Epithelial cell of esophagus (primary cell): ENCODE results near the gene PRELID3B.
"Not testable (repeated sequence)": the region's sequence is repeated elsewhere in the genome, so short reads cannot be mapped to it uniquely, and the experiment has no call there.

ENCODE experiments used
- DNase-seq: peaks from one replicate; pipeline ENCODE4 v3.0.0; 2010; ENCODE audit warnings: low read depth
- H3K4me3 ChIP-seq: 2 replicates; pipeline ENCODE4 v1.5.1; 2011; ENCODE audit warnings: mild to moderate bottlenecking, low read length, control low read depth
- TF ChIP-seq, protein P1 (sequence below): IDR thresholded peaks from 2 replicates; pipeline ENCODE4 v1.5.1; 2011; ENCODE audit warnings: low read depth, mild to moderate bottlenecking, low read length, control low read depth, inconsistent platforms; ENCODE audit not compliant: insufficient read depth; ENCODE audit errors: missing control alignments

The PRELID3B gene

DNA sequence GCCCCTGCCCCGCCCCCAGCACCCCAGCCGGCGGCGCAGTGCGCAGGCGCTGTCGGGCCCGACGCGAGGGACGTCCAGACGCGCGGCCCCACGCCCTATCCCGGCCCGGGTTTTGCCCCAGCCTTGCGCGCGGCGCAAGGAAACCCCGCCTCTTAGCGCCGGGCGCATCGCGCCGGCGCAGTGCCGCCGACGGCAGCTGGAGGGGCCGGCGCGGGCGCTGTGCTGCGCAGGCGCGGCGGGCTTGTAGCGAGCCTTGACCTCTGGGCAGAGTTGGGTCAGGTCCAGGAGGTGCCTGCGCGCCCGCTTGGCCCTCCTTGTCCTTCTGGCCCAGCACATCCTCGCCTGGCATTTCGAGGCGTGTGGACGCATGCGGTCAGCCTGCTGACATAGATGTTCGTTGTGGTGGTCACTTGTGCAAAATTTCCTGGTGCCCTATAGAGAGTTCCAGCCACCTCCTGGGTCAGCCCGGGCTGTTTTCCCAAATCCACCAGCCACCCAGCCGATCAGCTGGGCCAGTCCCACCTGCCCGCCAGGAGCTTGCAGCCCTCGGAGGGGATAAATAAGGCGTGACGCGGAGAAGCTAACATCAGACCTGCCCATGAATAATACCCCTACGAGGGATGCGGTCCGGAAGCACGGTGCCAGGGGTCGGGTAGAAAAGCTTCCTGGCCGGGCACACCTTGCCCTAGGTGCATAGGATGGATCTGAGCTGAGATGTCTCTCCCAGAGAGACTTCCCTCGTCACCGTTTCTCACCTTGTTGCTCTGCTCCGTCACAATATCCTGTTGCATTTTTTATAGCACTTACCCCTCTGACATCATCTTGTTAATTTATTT lies 428 bp upstream of the PRELID3B start:
- peak; percentile 92 for DNase-seq
- peak overlapping the region; percentile 89 for H3K4me3 ChIP-seq
- TF ChIP-seq, protein P1, sequence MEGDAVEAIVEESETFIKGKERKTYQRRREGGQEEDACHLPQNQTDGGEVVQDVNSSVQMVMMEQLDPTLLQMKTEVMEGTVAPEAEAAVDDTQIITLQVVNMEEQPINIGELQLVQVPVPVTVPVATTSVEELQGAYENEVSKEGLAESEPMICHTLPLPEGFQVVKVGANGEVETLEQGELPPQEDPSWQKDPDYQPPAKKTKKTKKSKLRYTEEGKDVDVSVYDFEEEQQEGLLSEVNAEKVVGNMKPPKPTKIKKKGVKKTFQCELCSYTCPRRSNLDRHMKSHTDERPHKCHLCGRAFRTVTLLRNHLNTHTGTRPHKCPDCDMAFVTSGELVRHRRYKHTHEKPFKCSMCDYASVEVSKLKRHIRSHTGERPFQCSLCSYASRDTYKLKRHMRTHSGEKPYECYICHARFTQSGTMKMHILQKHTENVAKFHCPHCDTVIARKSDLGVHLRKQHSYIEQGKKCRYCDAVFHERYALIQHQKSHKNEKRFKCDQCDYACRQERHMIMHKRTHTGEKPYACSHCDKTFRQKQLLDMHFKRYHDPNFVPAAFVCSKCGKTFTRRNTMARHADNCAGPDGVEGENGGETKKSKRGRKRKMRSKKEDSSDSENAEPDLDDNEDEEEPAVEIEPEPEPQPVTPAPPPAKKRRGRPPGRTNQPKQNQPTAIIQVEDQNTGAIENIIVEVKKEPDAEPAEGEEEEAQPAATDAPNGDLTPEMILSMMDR = no peak

DNA sequence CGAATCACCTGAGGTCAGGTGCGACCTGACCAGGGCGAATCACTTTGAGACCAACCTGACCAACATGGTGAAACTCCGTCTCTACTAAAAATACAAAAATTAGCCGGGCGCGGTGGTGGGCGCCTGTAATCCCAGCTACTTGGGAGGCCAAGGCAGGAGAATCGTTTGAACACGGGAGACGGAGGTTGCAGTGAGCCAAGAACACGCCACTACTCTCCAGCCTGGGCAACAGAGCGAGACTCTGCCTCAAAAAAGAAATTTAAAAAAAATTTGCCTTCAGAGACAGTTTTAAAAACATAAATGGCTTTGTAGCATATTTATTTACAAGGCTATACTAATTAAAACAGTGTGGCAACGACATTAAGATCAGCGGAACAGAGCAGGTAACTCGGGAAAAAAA lies 1.1 kb downstream of the PRELID3B start:
- peak overlapping the region; percentile 89 for H3K4me3 ChIP-seq
- DNase-seq = not testable (repeated sequence)

DNA sequence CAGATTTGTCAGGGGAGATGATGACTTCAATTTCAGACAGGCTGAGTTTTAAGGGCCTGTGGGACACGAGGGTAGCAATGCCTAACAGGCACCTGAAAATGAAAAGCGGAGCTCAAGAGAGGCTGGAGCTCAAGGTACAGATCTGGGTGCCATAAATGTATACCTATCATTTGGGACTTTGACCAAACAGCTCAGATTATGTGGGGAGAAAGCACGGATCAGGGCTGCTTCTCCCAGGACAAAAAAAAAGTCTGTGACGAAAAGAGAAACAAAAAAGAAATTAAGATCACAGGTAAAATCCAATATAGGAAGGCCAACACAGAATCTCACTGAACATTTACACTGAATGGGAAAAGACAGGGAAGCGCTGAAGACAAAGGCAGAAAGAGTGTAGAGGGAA lies 1.9 kb downstream of the PRELID3B start:
- no peak overlapping the region for H3K4me3 ChIP-seq
- TF ChIP-seq, protein P1 = no peak
- DNase-seq = no peak

DNA sequence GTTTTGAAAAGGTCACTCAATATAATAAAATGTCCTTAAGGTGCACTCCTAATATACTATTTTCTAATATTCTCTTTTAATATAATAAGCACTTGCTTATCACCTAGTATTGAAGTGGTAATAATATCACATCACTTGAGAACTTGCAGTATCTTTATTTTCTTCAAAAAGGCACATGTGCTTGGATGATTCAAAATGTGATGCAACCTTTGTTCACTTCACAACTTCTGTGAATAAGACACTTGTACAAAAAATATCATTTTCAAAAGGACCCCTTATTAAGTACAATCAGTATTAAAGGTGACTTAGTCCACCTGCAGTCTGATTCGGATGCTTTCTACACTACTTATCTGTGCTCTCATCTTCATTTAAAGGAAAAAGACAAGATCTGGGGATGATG lies 3.4 kb downstream of the PRELID3B start:
- DNase-seq = peak; percentile 41
- H3K4me3 ChIP-seq = no peak overlapping the region
- TF ChIP-seq, protein P1 = no peak

DNA sequence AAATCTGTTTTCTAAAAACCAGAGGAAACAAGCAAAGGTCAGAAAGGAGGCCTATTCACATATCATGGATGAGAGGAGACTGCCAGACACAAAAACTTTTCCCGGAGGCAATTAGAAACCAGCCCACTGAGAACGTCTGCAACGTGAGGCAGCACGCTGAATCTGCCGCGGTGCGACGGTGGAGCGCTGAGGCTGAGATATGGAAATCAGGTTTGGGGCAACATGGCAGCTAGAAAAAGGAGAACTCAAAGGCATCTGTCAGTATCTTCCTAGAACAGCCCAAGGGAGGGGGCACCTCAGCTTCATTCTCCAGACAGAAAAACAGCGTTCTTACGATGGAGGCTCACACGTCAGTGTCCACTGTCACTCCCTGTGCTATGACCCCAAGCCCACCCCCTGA lies 5.2 kb downstream of the PRELID3B start:
- TF ChIP-seq, protein P1 = no peak
- H3K4me3 ChIP-seq = no peak overlapping the region
- no peak for DNase-seq

DNA sequence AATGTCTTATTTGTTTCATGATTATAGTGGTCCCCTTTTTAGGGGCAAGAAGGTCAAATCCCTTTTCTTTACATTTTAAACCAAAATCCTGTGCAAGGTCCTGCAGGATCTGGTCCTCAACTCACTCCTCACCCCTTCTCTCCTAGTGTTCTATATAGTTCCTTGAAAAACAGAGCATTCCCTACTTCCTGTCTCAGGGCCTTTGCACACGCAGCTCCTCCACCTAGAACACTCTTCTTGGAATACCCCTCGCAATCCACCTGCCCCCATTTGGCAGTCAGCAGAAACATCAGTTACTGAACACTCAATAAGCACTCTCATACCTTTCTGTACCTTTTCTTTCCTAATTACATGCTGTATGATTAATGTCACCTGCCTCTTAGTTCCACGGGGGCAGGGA lies 7.2 kb downstream of the PRELID3B start:
- TF ChIP-seq, protein P1 = no peak
- DNase-seq = no peak
- no peak overlapping the region for H3K4me3 ChIP-seq

- no peak for DNase-seq
- TF ChIP-seq, protein P1 = no peak
- no peak overlapping the region for H3K4me3 ChIP-seq
These were observed 8.9 kb downstream of the PRELID3B start for GRCh38 chr20:59033616-59034165.
